GM18909 (cell line): Measurements from ENCODE around the gene GOLGA6L2.

Experiments
- ATAC-seq: cut with Tn5 transposase; IDR thresholded peaks from one replicate; pipeline ENCODE4 v1.9.1; 2021; ENCODE audit warnings: mild to moderate bottlenecking; ENCODE audit not compliant: unreplicated experiment, poor library complexity

GOLGA6L2 gene

DNA sequence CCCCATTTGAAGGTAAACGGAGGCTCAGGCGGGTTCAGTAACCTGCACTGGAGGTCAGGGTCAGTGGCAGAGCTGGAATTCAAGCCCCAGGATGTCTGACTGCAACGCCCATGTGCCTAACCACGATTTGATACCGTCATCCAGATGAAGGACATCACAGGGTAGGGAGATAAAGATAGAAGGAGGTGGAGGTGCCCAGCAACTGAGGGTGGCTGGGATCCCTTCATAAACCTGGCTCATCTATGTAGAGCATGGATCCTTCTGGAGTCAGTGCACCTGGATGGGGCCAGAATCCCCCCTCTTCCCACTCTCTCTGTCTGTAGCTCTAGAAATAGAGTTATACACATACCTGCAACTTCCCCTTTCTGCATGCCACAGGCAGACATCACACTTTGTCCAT is 51.2 kb downstream of the GOLGA6L2 start:
- ATAC-seq, result no peak

DNA sequence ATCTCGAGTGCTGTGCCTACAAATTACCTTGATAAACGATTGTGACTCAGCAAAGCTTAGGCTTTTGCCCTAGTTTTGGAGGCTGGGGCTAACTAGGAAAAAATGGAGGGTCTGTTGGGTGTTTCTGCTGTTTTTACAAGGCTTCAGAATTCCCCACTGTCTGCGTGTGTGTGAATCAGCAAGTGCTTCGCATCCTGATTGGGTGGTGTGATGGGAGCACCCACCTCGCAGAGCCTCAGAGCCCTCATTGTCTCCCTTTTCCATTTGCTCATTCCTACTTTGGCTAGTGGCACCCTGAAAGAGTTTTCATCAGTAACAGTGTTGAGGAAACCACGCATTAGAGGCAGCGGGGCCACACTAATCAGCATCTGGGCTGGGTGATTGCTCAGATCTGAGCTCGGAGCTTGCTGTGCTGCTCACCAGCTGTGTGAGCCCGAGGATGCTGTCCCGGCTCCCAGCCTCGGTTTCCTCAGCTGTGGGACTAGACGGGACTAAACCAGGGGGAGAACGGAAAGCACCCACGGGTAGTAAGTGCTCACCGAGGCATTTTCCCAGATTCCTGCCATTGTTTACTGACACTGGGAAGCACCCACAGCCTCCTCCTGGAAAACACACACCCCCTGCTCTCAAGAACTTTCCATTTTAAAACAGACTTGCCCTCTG is 51.9 kb downstream of the GOLGA6L2 start:
- no peak for ATAC-seq
